ENCODE data around the gene ANKRD2. TPM values are rescaled to one million over a fixed set of nuclear protein-coding genes. Genes with fewer than 3 reads are reported as not detected.
A peak's percentile ranks its signal among the peaks of the same experiment; 100 is the strongest.
"Not testable (repeated sequence)": the region's sequence is repeated elsewhere in the genome, so short reads cannot be mapped to it uniquely, and the experiment has no call there.

The ANKRD2 gene, protein sequence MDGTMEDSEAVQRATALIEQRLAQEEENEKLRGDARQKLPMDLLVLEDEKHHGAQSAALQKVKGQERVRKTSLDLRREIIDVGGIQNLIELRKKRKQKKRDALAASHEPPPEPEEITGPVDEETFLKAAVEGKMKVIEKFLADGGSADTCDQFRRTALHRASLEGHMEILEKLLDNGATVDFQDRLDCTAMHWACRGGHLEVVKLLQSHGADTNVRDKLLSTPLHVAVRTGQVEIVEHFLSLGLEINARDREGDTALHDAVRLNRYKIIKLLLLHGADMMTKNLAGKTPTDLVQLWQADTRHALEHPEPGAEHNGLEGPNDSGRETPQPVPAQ
- 0.06 TPM for polyA plus RNA-seq (2013, experiment 1 of 2)
- 0.07 TPM for polyA plus RNA-seq (2013, experiment 2 of 2)

DNA sequence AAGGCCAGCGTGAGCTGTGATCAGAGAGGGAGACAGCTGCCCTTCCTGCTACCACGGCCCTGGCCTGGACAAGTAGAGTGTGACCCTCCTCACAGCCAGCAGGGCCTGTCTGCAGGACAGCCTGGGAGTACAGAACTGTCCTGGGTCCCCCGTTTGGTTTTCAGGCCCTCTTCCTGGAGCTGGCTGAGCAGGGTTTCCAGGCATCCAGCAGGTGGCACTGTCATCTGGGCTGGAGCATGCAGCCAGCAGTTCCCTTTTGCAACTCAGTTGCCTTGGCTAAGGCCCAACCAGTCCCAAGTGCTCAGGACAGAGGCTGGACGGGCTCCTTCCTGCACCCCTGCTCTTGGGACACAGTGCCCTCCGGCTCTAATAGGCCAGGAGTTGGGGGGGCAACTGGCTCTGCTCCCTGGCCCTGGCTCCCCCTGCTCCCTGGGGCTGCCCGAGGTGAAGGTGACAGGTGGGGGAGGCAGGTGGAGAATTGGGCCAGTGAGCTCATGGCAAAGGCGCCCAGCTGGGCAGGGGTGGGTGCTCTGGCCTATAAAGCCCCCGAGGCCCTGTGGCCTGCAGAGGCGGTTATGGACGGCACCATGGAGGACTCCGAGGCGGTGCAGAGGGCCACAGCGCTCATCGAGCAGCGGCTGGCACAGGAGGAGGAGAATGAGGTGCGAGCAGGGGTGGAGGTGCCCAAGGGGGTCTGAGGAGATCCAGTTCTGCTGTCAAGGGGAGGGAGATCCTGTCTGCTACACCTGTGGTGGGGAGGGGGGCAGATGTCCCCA, at the start of gene ANKRD2:
ANKRD2 (plus strand) TSS at position 566 of the 776 bp plus-strand sequence; CDS start at position 576, 10 bp downstream.
- WGBS (ENCODE audit: extremely low coverage, insufficient coverage, low lambda C conversion rate): no CpG with 5 or more reads among the region's 16 CpGs
- Histone ChIP-seq H3K36me3 (ENCODE audit: control insufficient read depth, insufficient read depth, low read length) (no peaks in the 10 kb centered on the region), H3K9ac (ENCODE audit: low read length) (no peak within 1 kb of the TSS), H3K79me2 (ENCODE audit: control insufficient read depth, insufficient read depth, low read length) (no peaks in the 10 kb centered on the region), H3K56ac (ENCODE audit: low read length) (no peak within 1 kb of the TSS), H3K27me3 (ENCODE audit: insufficient read depth, low read length, poor library complexity) (no peaks in the 10 kb centered on the region), H4K5ac (ENCODE audit: low read length) (no peak within 1 kb of the TSS), H3K4me1 (ENCODE audit: control insufficient read depth, low read depth, low read length) (no peaks in the 10 kb centered on the region), H2BK15ac (replicated peaks; ENCODE audit: low read depth) (no peak within 1 kb of the TSS), H4K8ac (ENCODE audit: low read depth, low read length) (no peak within 1 kb of the TSS), H2BK120ac (ENCODE audit: low read depth, low read length) (no peak within 1 kb of the TSS), H3K4me3 (ENCODE audit: low read length) (no peak within 1 kb of the TSS), H2BK5ac (ENCODE audit: low read length) (no peak within 1 kb of the TSS), H3K4ac (ENCODE audit: low read depth, low read length) (no peak within 1 kb of the TSS), H3K4me2 (ENCODE audit: low read length) (no peak within 1 kb of the TSS), H2AK5ac (ENCODE audit: low read length) (no peak within 1 kb of the TSS), H3K18ac (ENCODE audit: low read length) (no peak within 1 kb of the TSS), H3K27ac (ENCODE audit: low read depth, low read length) (no peak within 1 kb of the TSS), H3K23ac (ENCODE audit: low read length) (peak within 1 kb of the TSS; percentile 11), H3K79me1 (ENCODE audit: low read length) (no peaks in the 10 kb centered on the region)
- peak; percentile 91 for DNase-seq

DNA sequence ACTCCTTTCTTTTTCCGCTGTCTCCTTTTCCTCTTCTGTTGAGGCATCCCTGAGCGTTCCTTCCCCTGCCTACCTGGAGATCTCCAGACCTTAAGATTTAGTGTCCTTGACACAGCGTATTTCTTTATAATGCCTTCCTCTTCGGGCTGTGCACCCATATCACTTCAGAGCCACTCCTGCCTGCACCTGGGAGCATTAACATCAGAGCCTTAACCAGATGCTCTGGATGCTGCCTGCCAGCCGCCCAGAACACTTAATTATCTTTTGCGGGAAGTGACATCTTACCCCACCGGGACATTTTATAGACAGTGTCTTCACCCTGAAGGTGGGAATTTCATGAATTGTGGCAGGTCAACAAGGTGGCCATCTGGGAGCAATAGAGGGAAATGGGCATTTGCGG, 49.6 kb upstream of the ANKRD2 start:
- Histone ChIP-seq H4K8ac (ENCODE audit: low read depth, low read length) (no peak overlapping the region), H3K18ac (ENCODE audit: low read length) (no peak overlapping the region), H2BK15ac (replicated peaks; ENCODE audit: low read depth) (no peak overlapping the region), H2BK120ac (ENCODE audit: low read depth, low read length) (no peak overlapping the region), H2BK5ac (ENCODE audit: low read length) (no peak overlapping the region), H3K56ac (ENCODE audit: low read length) (no peak overlapping the region), H3K4ac (ENCODE audit: low read depth, low read length) (no peak overlapping the region), H3K9ac (ENCODE audit: low read length) (no peak overlapping the region), H3K4me2 (ENCODE audit: low read length) (no peak overlapping the region), H3K36me3 (ENCODE audit: control insufficient read depth, insufficient read depth, low read length) (no peaks in the 10 kb centered on the region), H3K23ac (ENCODE audit: low read length) (no peak overlapping the region), H2AK5ac (ENCODE audit: low read length) (no peak overlapping the region), H3K4me3 (ENCODE audit: low read length) (no peak overlapping the region), H3K27me3 (ENCODE audit: insufficient read depth, low read length, poor library complexity) (no peaks in the 10 kb centered on the region), H3K27ac (ENCODE audit: low read depth, low read length) (no peak overlapping the region), H3K79me1 (ENCODE audit: low read length) (peaks cover 10% of the 10 kb centered on the region), H3K79me2 (ENCODE audit: control insufficient read depth, insufficient read depth, low read length) (no peaks in the 10 kb centered on the region), H4K5ac (ENCODE audit: low read length) (no peak overlapping the region), H3K4me1 (ENCODE audit: control insufficient read depth, low read depth, low read length) (peaks cover 10% of the 10 kb centered on the region)
- no CpG with 5 or more reads among the region's 8 CpGs for WGBS (ENCODE audit: extremely low coverage, insufficient coverage, low lambda C conversion rate)
- no peak for DNase-seq

DNA sequence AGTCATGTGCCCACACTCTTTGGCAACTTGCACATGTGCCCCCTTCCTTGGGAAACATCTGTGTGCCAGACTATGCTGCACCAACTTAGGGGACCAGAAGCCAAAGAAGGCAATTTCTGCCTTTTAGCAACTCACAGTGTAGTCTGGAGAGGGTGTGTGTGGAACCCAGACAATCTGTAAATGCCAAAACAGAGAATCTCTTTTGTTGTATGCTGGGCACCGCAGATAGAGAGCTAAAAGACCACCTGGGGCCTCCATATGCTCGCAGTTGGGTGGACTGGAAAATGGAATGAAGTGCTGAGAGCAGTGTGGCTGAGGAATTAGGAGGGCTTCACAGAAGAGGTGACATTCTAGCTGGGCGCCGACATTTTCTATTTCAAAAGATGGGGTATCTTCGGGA, 47.5 kb upstream of the ANKRD2 start:
- Histone ChIP-seq H3K56ac (ENCODE audit: low read length) (no peak overlapping the region), H2BK15ac (replicated peaks; ENCODE audit: low read depth) (no peak overlapping the region), H3K4me1 (ENCODE audit: control insufficient read depth, low read depth, low read length) (peaks cover 5% of the 10 kb centered on the region), H3K79me2 (ENCODE audit: control insufficient read depth, insufficient read depth, low read length) (no peaks in the 10 kb centered on the region), H3K23ac (ENCODE audit: low read length) (no peak overlapping the region), H2BK5ac (ENCODE audit: low read length) (no peak overlapping the region), H3K27me3 (ENCODE audit: insufficient read depth, low read length, poor library complexity) (no peaks in the 10 kb centered on the region), H2AK5ac (ENCODE audit: low read length) (no peak overlapping the region), H4K8ac (ENCODE audit: low read depth, low read length) (no peak overlapping the region), H3K4me2 (ENCODE audit: low read length) (no peak overlapping the region), H3K4me3 (ENCODE audit: low read length) (no peak overlapping the region), H3K79me1 (ENCODE audit: low read length) (peaks cover 2% of the 10 kb centered on the region), H4K5ac (ENCODE audit: low read length) (no peak overlapping the region), H3K18ac (ENCODE audit: low read length) (no peak overlapping the region), H3K36me3 (ENCODE audit: control insufficient read depth, insufficient read depth, low read length) (no peaks in the 10 kb centered on the region), H3K27ac (ENCODE audit: low read depth, low read length) (no peak overlapping the region), H3K4ac (ENCODE audit: low read depth, low read length) (no peak overlapping the region), H2BK120ac (ENCODE audit: low read depth, low read length) (no peak overlapping the region), H3K9ac (ENCODE audit: low read length) (no peak overlapping the region)
- WGBS (ENCODE audit: extremely low coverage, insufficient coverage, low lambda C conversion rate): no CpG with 5 or more reads among the region's 5 CpGs
- no peak for DNase-seq

DNA sequence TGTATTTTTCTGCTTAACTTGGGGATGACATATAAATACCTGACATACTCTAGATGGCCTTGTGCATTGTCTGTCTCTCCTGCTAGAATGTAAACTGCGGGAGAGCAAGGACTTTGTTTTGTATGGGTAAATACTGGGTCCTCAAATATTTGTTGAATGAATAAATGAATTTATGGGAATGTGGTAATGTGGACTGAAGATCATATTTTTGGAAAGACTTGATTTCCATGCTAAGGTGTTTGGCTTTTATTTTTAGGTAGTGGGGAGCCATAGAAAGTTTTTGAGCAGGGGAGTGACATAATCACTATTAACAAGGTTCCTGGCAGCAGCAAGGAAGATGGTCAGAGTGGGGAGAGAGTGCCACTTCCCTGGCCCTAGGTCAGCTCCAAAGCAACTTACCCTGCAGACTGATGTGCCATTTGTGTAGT, 46.9 kb upstream of the ANKRD2 start:
- no peaks in the 10 kb centered on the region for H3K27me3 ChIP-seq (ENCODE audit: insufficient read depth, low read length, poor library complexity)
- H3K23ac ChIP-seq (ENCODE audit: low read length): no peak overlapping the region
- no peak overlapping the region for H3K56ac ChIP-seq (ENCODE audit: low read length)
- peaks cover 5% of the 10 kb centered on the region for H3K4me1 ChIP-seq (ENCODE audit: control insufficient read depth, low read depth, low read length)
- no peak overlapping the region for H2AK5ac ChIP-seq (ENCODE audit: low read length)
- no peaks in the 10 kb centered on the region for H3K79me2 ChIP-seq (ENCODE audit: control insufficient read depth, insufficient read depth, low read length)
- no peak overlapping the region for H2BK5ac ChIP-seq (ENCODE audit: low read length)
- H3K4me2 ChIP-seq (ENCODE audit: low read length): no peak overlapping the region
- no peak overlapping the region for H3K27ac ChIP-seq (ENCODE audit: low read depth, low read length)
- H2BK120ac ChIP-seq (ENCODE audit: low read depth, low read length): no peak overlapping the region
- no peaks in the 10 kb centered on the region for H3K36me3 ChIP-seq (ENCODE audit: control insufficient read depth, insufficient read depth, low read length)
- no peaks in the 10 kb centered on the region for H3K79me1 ChIP-seq (ENCODE audit: low read length)
- H4K8ac ChIP-seq (ENCODE audit: low read depth, low read length): no peak overlapping the region
- no peak overlapping the region for H3K4ac ChIP-seq (ENCODE audit: low read depth, low read length)
- H2BK15ac ChIP-seq (replicated peaks; ENCODE audit: low read depth): no peak overlapping the region
- no peak overlapping the region for H3K4me3 ChIP-seq (ENCODE audit: low read length)
- no CpG with 5 or more reads among the region's 1 CpG for WGBS (ENCODE audit: extremely low coverage, insufficient coverage, low lambda C conversion rate)
- no peak overlapping the region for H3K9ac ChIP-seq (ENCODE audit: low read length)
- H3K18ac ChIP-seq (ENCODE audit: low read length): no peak overlapping the region
- no peak overlapping the region for H4K5ac ChIP-seq (ENCODE audit: low read length)
- no peak for DNase-seq

DNA sequence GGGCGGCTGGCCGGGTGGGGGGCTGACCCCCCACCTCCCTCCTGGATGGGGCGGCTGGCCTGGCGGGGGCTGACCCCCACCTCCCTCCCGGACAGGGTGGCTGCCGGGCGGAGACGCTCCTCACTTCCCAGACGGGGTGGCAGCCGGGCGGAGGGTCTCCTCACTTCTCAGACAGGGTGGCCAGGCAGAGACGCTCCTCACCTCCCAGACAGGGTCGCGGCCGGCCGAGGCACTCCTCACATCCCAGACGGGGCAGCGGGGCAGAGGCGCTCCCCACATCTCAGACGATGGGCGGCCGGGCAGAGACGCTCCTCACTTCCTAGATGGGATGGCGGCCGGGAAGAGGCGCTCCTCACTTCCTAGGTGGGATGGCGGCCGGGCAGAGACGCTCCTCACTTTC, 43.7 kb upstream of the ANKRD2 start:
- not testable (repeated sequence) for H3K36me3 ChIP-seq (ENCODE audit: control insufficient read depth, insufficient read depth, low read length); H2AK5ac ChIP-seq (ENCODE audit: low read length); H3K4me1 ChIP-seq (ENCODE audit: control insufficient read depth, low read depth, low read length); H3K4me3 ChIP-seq (ENCODE audit: low read length); H3K18ac ChIP-seq (ENCODE audit: low read length); H2BK120ac ChIP-seq (ENCODE audit: low read depth, low read length); H3K23ac ChIP-seq (ENCODE audit: low read length); H3K56ac ChIP-seq (ENCODE audit: low read length); H3K9ac ChIP-seq (ENCODE audit: low read length); H3K27me3 ChIP-seq (ENCODE audit: insufficient read depth, low read length, poor library complexity); H3K4me2 ChIP-seq (ENCODE audit: low read length); H2BK5ac ChIP-seq (ENCODE audit: low read length); H4K8ac ChIP-seq (ENCODE audit: low read depth, low read length); DNase-seq; H3K79me2 ChIP-seq (ENCODE audit: control insufficient read depth, insufficient read depth, low read length); H2BK15ac ChIP-seq (replicated peaks; ENCODE audit: low read depth); H4K5ac ChIP-seq (ENCODE audit: low read length); H3K27ac ChIP-seq (ENCODE audit: low read depth, low read length); H3K4ac ChIP-seq (ENCODE audit: low read depth, low read length); H3K79me1 ChIP-seq (ENCODE audit: low read length)
- WGBS (ENCODE audit: extremely low coverage, insufficient coverage, low lambda C conversion rate): no CpG with 5 or more reads among the region's 29 CpGs

Data from mesendoderm (in vitro differentiated cells).